Occipital lobe (tissue), 2 donors: ENCODE data around the gene PLEKHM1. TPM values are rescaled to one million over a fixed set of nuclear protein-coding genes. Genes with fewer than 3 reads are reported as not detected.
"Not testable (repeated sequence)": the region's sequence is repeated elsewhere in the genome, so short reads cannot be mapped to it uniquely, and the experiment has no call there.

Experiments used
- DNase-seq: peaks from one replicate; lab custom pipeline; 2025; lab: John Stamatoyannopoulos, UW
- total RNA-seq: library from RNA; depleted of rRNA; stranded (reverse); fragments of >200 nt; gene quantifications from one replicate; pipeline ENCODE4 v1.2.3, GENCODE V29; 2014

Gene PLEKHM1
- 18.7 TPM for total RNA-seq

DNA sequence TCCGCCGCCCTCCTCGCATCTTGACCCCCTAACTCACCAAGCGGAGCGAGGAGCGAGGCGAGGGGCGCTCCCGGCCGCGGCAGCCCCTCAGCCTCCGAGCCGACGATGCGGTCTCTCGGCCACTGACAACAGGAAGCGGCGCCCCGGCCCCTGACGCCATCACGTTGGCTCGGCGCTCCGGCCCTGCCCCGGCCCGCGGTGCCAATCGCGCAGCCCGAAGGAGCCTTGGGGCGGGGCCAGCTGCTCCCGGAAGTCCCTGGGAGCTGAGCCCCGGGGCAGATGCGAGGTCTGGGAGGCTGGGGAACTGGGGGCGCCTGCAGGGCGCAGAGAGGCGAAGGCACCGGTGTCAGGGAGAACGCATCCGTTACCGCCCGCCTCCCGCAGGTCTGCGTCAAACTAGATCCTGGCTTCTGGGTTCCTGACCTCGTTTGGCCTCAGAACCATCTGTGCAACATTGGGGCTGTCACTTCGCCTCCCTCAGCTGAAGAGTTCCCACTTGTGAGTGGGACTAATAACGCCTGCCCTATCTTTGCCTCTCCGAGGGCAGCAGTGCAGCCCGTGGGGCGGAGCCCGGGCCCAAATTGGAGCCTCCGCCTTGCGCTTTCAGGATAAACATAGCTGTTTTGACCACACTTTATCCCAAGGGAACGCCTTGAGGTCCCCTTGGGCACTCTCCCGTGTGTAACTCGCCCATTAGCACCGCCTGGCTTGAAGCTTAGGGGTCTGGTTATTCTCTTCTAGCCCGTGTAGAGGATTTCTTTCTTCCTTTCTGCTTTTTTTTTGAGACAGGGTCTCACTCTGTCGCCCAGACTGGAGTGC, at the start of gene PLEKHM1:
PLEKHM1 (minus strand) TSS at position 107 of the 819 bp plus-strand sequence. CDS start 8,237 bp downstream, outside the sequence.
- peak; percentile 70 for DNase-seq

DNA sequence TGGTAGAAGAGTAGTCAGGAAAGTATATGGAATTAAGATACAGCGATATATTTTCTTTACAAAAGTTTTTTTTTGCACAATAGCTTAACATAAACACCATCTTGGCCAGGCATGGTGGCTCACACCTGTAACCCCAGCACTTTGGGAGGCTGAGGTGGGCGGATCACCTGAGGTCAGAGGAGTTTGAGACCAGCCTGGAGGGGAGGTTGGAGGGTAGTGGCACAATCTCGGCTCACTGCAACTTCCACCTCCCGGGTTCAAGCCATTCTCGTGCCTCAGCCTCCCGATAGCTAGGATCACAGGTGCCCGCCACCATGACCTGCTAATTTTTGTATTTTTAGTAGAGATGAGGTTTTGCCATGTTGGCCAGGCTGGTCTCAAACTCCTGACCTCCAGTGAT, 47.6 kb upstream of the PLEKHM1 start:
- not testable (repeated sequence) for DNase-seq

- DNase-seq: not testable (repeated sequence)
Measured at GRCh38 chr17:45506072-45506471, 15.6 kb upstream of the PLEKHM1 start.

DNA sequence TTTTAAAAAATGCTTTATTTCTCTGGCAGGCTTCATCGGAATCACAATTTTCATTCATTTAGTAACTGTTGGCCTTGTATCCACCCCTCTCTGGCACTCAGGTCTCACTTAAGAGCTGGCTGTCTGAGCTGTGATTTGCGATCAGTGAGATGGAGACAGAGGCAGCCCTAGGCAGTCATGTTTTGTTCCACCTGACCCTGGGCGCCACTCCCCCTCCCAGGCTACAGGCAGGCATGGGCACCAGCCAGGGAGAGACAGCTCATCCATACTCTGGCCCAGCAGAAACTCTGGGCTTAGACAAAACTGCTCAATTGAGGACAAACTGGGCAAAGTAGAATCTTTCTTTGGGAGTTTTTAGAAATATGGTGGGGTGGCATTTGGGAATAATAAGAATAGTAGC, 14.7 kb upstream of the PLEKHM1 start:
- not testable (repeated sequence) for DNase-seq

- not testable (repeated sequence) for DNase-seq
Measured at GRCh38 chr17:45501092-45501707, 10.7 kb upstream of the PLEKHM1 start.

GRCh38 chr17:45500478-45500877, 10.0 kb upstream of the PLEKHM1 start:
- not testable (repeated sequence) for DNase-seq

GRCh38 chr17:45499208-45499607, 8.7 kb upstream of the PLEKHM1 start:
- DNase-seq: not testable (repeated sequence)

DNA sequence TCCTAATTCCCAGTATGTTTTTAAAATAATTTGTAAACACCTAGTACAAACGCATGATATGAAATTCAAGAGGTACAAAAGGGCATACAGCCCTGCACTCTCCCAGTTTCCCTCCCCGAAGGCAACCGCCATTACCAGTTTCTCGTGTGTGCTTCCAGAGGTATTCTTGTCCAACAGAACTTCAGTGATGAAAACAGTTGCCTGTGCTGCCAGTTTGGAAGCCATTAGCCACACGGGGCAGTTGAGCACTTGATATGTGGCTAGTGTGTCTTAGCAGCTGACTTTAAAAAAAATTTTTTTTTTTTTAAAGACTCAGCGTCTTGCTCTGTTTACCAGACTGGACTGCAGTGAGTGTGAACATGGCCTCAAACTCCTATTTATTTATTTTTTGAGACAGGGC, 7.9 kb upstream of the PLEKHM1 start:
- DNase-seq: not testable (repeated sequence)

GRCh38 chr17:45497449-45497848, 6.9 kb upstream of the PLEKHM1 start:
- DNase-seq: not testable (repeated sequence)

DNA sequence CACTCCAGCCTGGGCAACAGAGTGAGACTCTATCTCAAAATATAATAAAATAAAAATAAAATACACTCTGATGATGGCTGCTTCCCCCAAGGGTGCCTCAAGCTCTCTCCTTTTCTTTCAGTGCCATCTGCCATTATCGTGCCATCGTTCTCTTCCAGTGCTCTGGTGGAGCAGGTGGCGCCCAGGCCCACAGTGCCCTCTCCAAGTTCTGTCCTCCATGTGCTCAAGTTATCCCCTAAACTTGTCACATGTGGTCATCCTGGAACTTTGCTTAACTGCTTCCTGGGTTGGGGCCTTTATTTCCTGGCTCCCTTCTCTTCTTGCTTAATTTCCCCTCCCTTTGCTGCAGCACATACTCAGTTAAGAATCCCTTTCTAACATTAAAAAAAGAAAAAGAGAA, 6.0 kb upstream of the PLEKHM1 start:
- not testable (repeated sequence) for DNase-seq

GRCh38 chr17:45494556-45494955, 4.0 kb upstream of the PLEKHM1 start:
- DNase-seq: not testable (repeated sequence)

- not testable (repeated sequence) for DNase-seq
Measured at GRCh38 chr17:45492156-45492555, 1.6 kb upstream of the PLEKHM1 start.

- DNase-seq: not testable (repeated sequence)
Measured at GRCh38 chr17:45490198-45490597, 323 bp downstream of the PLEKHM1 start.

- peak; percentile 77 for DNase-seq
Measured at GRCh38 chr17:45487704-45488103, 2.8 kb downstream of the PLEKHM1 start.

GRCh38 chr17:45483591-45484216, 6.8 kb downstream of the PLEKHM1 start:
- DNase-seq: not testable (repeated sequence)

GRCh38 chr17:45483177-45483576, 7.3 kb downstream of the PLEKHM1 start:
- not testable (repeated sequence) for DNase-seq

GRCh38 chr17:45482317-45482716, 8.2 kb downstream of the PLEKHM1 start:
- DNase-seq: not testable (repeated sequence)

GRCh38 chr17:45475436-45475835, 15.1 kb downstream of the PLEKHM1 start:
- not testable (repeated sequence) for DNase-seq

GRCh38 chr17:45472249-45472648, 18.3 kb downstream of the PLEKHM1 start:
- not testable (repeated sequence) for DNase-seq

DNA sequence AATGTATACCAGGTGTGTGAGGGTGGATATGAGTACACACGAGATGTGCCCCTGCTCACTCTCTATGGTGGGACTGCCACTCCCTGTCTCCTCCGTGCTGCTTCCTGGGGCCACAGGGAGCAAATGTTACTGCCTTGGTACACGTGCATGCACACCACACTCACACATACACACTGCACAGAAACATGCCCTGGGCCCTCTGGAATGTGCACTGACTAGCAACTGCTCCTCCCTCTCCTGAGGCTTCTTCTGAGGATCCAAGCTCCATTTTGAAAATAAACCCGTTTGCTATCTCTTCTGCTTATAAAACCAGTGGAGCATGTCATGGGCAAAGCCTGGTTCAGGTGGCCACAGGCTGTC, 21.3 kb downstream of the PLEKHM1 start:
- not testable (repeated sequence) for DNase-seq

DNA sequence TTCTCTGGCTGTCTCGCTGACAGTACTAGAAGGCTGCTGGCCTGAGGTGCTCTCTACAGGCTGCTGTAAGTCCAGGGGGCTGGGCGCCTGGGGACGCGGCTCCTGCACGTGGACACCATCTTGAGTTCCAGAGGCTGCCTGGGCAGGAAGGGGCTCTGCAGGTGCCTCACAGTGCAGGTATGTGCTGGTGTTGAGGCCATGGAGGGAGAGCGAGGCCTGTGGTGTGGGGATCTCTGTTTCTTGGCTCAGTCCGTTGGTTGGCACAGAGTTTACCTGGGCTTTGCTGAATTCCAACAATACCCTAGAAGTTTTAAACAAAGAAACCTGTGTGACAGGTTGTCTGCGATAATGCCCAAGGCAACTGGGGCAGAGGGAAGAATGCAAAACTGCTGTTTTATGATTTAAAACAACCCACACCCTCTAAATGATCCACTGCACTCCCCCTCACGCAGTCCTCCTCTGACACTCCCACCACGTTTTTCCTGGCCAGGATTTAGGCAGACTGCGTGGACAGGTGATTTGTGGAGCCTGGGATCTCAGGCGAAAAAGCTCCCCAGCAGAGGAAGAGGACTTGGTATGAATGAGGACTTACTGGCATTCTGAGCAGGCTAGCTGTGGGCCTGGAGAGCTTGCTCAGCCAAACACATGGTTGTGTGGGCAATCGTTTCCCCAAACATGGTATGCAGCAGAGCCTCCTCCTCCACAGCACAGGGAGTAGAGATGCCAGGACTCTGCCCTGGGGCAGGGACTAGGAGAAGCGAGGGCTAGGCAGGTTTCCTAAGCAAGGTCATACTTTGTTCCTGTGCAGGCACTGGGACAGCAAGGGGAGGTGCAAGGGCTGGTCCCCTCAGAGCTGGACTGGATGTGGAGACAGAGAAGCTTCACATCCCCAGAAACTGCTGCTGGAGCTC, 22.0 kb downstream of the PLEKHM1 start:
- DNase-seq: not testable (repeated sequence)
